ENCODE data around the gene PCDHGB5. TPM values are rescaled to one million over a fixed set of nuclear protein-coding genes. Genes with fewer than 3 reads are reported as not detected.
A peak's percentile ranks its signal among the peaks of the same experiment; 100 is the strongest.
"Not testable (repeated sequence)": the region's sequence is repeated elsewhere in the genome, so short reads cannot be mapped to it uniquely, and the experiment has no call there.

Gene PCDHGB5
- 22.9 TPM for polyA plus RNA-seq (2013, experiment 1 of 2; ENCODE audit: insufficient read length)
- 20.0 TPM for polyA plus RNA-seq (2013, experiment 2 of 2; ENCODE audit: insufficient read length)

DNA sequence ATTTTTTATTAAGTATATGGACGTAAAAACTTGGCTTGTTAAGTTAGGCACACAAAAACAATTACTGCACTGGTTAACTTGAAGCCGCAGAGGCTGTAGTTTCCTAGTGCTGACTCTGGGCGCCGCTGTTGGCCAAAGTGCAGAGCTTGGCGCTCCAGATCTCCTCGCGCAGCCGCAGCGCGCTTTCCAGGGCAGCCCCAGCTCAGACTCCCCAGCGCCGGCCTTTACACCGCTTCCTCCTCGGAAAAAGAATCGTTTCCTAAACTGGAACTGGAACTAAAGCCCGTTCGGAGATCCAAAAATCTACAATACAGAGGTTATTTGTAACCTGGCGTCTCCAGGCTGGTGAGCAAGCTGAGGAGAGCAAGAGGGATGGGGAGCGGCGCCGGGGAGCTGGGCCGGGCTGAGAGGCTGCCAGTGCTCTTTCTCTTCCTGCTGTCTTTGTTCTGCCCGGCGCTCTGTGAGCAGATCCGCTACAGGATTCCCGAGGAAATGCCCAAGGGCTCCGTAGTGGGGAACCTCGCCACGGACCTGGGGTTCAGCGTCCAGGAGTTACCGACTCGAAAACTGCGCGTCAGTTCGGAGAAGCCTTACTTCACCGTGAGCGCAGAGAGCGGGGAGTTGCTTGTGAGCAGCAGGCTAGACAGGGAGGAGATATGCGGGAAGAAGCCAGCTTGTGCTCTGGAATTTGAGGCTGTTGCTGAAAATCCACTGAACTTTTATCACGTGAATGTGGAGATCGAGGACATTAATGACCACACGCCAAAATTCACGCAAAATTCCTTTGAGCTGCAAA is at the start of gene PCDHGB5:
PCDHGB5 (plus strand) TSS at position 192 of the 796 bp plus-strand sequence; CDS start at position 373, 181 bp downstream.
- peak; percentile 68 for DNase-seq

DNA sequence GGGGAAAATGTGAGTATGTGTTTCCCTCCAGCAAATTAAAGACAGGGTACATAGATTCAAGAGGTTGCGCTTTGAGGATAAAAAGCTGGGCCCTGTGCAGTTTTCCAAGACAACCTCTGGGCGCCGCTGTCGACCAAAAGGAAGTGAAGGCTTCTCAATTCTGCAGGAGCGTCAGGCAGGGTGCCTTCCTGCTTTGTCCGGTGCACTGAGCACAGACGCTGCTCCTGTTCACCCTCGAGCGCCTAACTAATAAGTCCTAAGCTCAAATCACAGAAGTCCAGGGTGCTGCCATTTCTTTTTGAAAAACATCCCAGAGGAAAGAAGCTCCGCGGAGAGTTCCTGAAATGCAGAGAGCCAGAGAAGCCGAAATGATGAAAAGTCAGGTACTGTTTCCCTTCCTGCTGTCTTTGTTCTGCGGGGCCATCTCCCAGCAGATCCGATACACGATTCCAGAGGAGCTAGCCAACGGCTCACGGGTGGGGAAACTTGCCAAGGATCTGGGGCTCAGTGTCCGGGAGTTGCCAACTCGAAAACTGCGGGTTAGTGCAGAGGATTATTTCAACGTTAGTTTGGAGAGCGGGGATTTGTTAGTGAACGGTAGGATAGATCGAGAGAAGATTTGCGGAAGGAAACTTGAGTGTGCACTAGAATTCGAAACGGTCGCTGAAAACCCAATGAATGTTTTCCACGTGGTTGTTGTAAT is 47.7 kb upstream of the PCDHGB5 start, which contains the start of gene PCDHGB1:
PCDHGB1 (plus strand) TSS at position 183 of the 703 bp plus-strand sequence; CDS start at position 345, 162 bp downstream.
- peak; percentile 69 for DNase-seq

DNA sequence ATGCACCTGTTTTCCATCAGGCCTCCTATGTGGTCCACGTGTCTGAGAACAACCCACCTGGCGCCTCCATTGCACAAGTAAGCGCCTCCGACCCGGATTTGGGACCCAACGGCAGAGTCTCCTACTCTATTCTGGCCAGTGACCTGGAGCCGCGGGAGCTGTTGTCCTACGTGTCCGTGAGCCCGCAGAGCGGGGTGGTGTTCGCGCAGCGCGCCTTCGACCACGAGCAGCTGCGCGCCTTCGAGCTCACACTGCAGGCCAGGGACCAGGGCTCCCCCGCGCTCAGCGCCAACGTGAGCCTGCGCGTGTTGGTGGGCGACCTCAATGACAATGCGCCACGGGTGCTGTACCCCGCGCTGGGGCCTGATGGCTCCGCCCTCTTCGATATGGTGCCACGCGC is 46.2 kb upstream of the PCDHGB5 start:
- DNase-seq = no peak

DNA sequence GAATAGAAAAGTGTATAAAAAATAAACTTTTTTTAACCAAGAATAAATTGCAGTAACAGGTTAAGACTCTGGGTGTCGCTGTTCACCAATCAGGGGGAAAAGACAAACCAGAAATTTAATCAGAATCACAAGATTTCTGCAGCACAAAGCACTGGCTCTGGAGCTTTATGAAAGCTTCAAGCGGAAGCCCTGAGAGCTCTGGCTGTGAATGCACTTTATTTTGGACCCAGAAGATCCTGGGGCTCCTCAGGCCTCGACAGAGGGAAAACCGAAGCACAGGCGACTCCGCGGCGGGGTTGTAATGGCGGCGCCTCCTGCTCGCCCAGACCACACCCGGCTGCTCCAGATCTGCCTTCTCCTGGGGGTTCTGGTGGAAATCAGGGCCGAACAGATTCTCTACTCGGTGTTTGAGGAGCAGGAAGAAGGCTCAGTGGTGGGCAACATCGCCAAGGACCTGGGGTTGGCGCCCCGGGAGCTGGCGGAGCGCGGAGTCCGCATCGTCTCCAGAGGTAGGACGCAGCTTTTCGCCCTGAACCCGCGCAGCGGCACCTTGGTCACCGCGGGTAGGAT is 42.8 kb upstream of the PCDHGB5 start, which contains the start of gene PCDHGA4:
PCDHGA4 (plus strand) TSS at position 122 of the 570 bp plus-strand sequence; CDS start at position 209, 87 bp downstream.
- DNase-seq = peak; percentile 26

DNA sequence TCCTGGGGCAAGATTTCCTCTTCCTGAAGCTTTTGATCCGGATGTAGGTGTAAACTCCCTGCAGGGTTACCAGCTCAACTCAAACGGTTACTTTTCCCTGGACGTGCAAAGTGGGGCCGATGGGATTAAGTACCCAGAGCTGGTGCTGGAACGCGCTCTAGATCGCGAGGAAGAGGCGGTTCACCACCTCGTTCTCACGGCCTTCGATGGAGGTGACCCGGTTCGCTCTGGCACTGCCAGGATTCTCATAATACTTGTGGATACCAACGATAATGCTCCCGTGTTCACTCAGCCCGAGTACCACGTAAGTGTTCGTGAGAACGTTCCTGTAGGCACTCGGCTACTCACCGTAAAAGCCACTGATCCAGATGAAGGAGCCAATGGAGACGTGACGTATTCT is 42.1 kb upstream of the PCDHGB5 start:
- DNase-seq = no peak

DNA sequence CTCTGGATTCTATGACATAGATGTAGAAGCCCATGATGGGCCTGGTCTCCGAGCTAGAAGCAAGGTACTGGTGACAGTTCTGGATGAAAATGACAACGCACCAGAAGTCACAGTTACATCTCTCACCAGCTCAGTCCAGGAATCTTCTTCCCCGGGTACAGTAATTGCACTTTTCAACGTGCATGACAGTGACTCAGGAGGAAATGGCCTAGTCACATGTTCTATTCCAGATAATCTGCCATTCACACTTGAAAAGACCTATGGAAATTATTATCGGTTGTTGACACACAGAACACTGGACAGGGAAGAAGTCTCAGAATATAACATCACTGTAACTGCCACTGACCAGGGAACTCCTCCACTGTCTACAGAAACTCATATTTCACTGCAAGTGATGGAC is 41.6 kb upstream of the PCDHGB5 start:
- no peak for DNase-seq

DNA sequence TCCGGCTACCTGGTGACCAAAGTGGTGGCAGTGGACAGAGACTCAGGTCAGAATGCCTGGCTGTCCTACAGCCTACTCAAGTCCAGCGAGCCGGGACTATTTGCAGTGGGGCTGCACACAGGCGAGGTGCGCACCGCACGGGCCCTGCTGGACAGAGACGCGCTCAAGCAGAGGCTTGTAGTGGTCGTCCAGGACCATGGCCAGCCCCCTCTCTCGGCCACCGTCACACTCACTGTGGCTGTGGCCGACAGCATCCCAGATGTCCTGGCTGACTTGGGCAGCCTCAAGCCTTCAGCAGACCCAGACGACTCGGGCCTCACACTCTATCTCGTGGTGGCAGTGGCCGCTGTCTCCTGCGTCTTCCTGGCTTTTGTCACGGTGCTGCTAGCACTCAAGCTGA is 40.8 kb upstream of the PCDHGB5 start:
- no peak for DNase-seq

DNA sequence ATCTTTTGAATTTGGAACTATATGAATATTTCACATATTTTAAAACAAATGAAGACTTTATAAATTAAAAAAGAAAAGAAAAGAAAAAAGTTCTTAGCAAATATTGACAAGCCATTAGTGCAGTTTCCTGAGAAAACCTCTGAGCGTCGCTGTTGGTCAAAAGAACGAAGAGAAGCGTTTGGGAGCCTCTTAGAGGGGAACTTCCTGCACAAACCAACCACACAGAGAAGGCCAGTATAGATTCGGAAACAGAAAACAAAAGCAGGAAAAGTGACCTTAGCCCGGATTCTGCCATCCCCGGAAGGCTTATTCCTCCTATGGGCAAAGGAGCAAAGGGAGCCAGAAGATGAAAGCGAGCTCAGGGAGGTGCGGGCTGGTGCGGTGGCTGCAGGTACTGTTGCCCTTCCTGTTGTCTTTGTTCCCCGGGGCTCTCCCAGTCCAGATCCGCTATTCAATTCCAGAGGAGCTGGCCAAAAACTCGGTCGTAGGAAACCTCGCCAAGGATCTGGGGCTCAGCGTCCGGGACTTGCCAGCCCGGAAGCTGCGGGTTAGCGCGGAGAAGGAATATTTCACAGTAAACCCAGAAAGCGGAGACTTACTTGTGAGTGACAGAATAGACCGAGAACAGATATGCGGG is 37.8 kb upstream of the PCDHGB5 start, which contains the start of gene PCDHGB2:
PCDHGB2 (plus strand) TSS at position 205 of the 637 bp plus-strand sequence; CDS start at position 347, 142 bp downstream.
- DNase-seq = peak; percentile 50

DNA sequence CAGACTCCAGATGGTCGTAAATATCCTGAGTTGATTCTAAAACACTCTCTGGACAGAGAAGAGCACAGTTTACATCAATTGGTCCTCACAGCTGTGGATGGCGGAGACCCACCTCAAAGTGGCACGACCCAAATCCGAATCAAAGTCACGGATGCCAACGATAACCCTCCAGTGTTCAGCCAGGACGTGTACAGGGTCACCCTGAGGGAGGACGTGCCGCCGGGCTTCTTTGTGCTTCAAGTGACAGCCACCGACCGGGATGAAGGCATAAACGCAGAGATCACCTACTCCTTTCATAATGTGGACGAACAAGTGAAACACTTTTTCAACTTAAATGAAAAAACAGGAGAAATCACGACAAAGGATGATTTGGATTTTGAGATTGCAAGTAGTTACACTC is 37.1 kb upstream of the PCDHGB5 start:
- no peak for DNase-seq

DNA sequence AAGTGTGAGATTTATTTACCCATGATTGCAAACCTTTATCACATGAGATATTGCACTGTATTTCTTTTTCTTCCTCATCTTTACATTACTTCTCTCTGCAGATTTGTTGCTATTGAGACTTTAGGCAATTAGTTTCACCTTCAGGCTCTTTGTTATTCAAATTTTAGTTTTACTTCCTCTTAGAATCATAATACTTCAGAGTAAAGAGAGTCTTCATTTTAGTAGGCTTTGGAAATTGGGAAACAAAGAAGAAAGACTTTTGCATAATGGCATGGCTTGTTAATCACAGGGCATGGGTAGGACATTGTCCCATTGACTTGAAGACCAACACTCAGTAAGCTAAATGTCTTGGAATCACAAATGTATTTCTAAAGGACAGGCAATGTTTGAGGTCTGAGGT is 35.0 kb upstream of the PCDHGB5 start:
- no peak for DNase-seq

DNA sequence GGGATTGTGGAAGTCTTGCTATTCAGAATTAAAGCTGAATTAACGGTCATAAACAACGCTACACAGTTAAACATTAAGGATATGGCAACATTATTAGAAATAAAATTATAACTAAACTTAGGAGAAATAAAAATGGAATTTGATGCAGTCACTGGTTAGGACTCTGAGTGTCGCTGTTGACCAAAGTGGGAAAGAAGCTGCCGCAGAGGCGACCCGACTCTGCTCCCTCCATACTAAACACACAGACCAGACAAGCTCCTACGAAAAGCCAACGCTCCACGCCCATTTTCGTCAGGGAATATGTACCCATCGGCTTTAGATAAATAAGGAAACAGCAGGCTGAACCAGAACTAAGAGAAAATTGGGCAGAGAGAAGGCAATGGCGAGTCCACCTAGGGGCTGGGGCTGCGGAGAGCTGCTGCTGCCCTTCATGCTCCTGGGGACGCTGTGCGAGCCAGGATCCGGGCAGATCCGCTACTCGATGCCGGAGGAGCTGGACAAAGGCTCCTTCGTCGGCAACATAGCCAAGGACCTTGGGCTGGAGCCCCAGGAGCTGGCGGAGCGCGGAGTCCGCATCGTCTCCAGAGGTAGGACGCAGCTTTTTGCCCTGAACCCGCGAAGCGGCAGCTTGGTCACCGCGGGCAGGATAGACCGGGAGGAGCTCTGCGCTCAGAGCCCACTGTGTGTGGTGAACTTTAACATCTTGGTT is 33.6 kb upstream of the PCDHGB5 start, which contains the start of gene PCDHGA5:
PCDHGA5 (plus strand) TSS at position 211 of the 709 bp plus-strand sequence; CDS start at position 380, 169 bp downstream.
- DNase-seq = peak; percentile 42

DNA sequence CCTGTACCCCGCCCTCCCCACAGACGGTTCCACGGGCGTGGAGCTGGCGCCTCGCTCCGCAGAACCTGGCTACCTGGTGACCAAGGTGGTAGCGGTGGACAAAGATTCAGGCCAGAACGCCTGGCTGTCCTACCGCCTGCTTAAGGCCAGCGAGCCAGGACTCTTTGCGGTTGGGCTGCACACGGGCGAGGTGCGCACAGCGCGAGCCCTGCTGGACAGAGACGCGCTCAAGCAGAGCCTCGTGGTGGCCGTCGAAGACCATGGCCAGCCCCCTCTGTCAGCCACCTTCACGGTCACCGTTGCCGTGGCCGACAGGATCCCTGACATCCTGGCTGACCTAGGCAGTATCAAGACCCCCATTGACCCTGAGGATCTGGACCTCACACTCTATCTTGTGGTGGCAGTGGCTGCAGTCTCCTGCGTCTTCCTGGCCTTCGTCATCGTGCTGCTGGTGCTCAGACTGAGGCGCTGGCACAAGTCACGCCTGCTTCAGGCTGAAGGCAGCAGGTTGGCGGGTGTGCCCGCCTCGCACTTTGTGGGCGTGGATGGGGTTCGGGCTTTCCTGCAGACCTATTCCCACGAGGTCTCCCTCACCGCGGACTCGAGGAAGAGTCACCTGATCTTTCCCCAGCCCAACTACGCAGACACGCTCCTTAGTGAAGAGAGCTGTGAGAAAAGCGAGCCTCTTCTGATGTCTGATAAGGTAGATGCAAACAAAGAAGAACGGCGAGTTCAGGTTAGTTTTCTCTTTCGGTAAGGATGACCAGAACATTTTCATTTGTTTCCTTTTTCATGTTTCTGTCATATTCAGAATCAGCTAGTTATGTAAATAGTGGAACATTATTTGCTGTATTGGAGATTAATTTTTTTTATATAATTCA is 31.5 kb upstream of the PCDHGB5 start:
- no peak for DNase-seq

DNA sequence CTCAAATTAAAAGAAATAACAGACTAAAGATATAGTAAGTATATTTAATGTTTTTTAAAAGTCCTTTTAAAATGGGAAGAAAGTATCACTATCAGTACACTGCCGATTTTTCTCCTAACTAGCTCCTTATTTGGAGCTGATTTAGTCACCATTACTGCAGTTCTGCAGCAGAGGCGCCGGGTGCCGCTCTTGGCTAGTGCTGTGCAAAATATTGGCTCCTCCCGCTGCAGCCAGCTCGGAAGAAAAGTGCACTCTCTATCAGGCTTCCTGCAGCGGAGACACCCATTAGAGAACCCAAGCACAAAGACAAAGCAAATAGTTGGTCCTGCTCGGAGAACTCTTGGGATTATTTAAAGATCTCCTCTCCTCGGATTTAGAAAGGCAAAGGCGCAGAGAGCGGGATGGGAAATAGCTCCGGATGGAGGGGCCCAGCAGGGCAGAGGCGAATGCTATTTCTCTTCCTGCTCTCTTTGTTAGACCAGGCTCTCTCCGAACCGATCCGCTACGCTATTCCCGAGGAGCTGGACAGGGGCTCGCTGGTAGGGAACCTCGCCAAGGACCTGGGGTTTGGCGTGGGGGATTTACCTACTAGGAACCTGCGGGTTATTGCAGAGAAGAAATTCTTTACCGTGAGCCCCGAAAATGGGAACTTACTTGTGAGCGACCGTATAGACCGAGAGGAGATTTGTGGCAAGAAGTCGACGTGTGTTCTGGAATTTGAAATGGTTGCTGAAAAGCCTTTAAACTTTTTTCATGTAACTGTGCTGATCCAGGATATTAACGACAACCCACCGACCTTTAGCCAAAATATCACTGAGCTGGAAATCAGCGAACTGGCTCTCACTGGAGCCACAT is 27.5 kb upstream of the PCDHGB5 start, which contains the start of gene PCDHGB3:
PCDHGB3 (plus strand) TSS at position 249 of the 855 bp plus-strand sequence; CDS start at position 402, 153 bp downstream.
- DNase-seq = peak; percentile 69

DNA sequence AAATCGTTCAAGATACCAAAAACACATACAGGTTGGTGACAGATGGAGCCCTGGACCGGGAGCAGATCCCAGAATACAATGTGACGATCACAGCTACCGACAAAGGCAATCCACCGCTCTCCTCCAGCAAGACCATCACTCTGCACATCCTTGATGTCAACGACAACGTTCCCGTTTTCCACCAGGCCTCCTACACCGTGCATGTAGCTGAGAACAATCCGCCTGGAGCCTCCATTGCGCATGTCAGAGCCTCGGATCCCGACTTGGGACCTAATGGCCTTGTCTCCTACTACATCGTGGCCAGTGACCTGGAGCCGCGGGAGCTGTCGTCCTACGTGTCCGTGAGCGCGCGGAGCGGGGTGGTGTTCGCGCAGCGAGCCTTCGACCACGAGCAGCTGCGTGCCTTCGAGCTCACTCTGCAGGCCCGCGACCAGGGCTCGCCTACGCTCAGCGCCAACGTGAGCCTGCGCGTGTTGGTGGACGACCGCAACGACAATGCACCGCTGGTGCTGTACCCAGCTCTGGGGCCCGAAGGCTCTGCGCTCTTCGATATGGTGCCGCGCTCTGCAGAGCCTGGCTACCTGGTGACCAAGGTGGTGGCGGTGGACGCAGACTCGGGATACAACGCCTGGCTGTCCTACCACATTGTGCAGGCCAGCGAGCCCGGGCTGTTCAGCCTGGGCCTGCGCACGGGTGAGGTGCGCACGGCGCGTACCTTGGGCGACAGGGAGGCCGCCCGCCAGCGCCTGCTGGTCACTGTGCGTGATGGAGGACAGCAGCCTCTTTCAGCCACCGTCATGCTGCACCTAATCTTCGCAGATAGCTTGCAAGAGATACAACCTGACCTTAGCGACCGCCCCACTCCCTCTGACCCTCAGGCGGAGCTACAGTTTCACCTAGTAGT is 25.9 kb upstream of the PCDHGB5 start:
- no peak for DNase-seq

DNA sequence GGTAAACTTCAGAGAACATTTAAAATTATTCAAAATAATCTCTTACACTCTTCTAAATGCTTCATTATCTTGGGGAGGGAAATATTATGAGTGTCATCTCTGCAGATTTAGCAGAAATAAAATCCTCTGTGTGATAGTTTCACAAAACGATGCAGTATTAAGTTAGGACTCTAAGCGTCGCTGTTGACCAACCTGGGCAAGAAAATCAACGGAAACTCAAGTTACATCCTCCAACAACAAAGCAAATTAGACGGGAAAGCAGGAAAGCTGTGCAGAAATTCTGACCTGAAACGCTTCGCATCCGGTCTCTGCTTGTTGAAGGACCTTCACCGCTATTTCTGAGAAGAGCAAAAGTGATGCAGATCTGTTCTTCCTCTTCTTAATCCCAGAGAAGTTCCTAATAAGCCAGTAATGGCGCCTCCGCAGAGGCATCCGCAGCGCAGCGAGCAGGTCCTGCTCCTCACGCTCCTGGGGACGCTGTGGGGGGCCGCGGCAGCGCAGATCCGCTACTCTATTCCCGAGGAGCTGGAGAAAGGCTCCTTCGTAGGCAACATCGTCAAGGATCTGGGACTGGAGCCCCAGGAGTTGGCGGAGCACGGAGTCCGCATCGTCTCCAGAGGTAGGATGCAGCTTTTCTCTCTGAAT is 24.0 kb upstream of the PCDHGB5 start, which contains the start of gene PCDHGA6:
PCDHGA6 (plus strand) TSS at position 219 of the 645 bp plus-strand sequence; CDS start at position 412, 193 bp downstream.
- DNase-seq = peak; percentile 55

DNA sequence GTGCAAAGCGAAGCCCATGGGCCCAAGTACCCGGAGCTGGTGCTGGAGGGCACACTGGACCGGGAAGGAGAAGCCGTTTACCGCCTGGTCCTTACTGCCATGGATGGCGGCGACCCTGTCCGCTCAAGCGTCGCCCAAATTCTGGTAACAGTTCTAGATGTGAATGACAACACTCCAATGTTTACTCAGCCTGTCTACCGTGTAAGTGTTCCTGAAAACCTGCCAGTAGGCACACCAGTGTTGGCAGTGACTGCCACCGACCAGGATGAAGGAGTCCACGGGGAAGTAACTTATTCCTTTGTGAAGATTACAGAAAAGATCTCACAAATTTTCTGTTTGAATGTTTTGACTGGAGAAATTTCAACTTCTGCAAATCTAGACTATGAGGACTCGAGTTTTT is 23.1 kb upstream of the PCDHGB5 start:
- no peak for DNase-seq

DNA sequence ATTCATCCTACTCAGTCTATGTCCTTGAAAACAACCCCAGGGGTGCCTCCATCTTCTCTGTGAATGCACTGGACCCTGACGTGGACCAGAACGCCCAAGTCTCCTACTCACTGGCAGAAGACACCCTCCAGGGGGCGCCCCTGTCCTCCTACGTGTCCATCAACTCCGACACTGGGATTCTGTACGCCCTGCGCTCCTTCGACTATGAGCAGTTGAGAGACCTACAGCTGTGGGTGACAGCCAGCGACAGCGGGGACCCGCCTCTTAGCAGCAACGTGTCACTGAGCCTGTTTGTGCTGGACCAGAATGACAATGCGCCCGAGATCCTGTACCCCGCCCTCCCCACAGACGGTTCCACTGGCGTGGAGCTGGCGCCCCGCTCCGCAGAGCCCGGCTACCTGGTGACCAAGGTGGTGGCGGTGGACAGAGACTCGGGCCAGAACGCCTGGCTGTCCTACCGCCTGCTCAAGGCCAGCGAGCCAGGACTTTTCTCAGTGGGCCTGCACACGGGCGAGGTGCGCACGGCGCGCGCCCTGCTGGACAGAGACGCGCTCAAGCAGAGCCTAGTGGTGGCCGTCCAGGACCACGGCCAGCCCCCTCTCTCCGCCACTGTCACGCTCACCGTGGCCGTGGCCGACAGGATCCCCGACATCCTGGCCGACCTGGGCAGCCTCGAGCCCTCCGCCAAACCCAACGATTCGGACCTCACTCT is 22.1 kb upstream of the PCDHGB5 start:
- not testable (repeated sequence) for DNase-seq
